Gastrocnemius medialis (tissue), 4 donors: ENCODE results near the gene ELMO1. TPM values are rescaled to one million over a fixed set of nuclear protein-coding genes. Genes with fewer than 3 reads are reported as not detected.

Experiments
- ATAC-seq, 2 donors: fragments of 150-250 bp; one replicate each; pipeline ENCODE4 v1.9.1; 2016
- DNase-seq, 2 donors: peaks; one replicate each; pipeline ENCODE4 v3.0.0-alpha.2; 2019
- H3K27ac ChIP-seq, 4 donors: fragments of 200-600 bp; sonication (generic); 1 replicate in 1 of 4; 2 replicates in 3 of 4; pipeline ENCODE4 v1.5.1; 2016 to 2018; ENCODE audit warnings: mild to moderate bottlenecking in 2 of 4, moderate library complexity in 1 of 4
- H3K27me3 ChIP-seq, 3 donors: fragments of 200-600 bp; sonication (generic) in 2 of 3; 1 replicate in 1 of 3; 2 replicates in 2 of 3; pipeline versions ENCODE4 v1.5.1 to v1.6.0; 2016 to 2019; ENCODE audit warnings: mild to moderate bottlenecking in 1 of 3, moderate library complexity in 1 of 3
- H3K36me3 ChIP-seq, 2 donors: fragments of 200-600 bp; sonication (generic) in 1 of 2; one replicate each; pipeline ENCODE4 v1.5.1; 2017 to 2018
- H3K4me1 ChIP-seq, 2 donors: fragments of 200-600 bp; sonication (generic) in 1 of 2; one replicate each; pipeline ENCODE4 v1.5.1; 2016 to 2017; ENCODE audit warnings: mild to moderate bottlenecking in 2 of 2
- H3K4me3 ChIP-seq, 4 donors: fragments of 200-600 bp; sonication (generic) in 3 of 4; 1 replicate in 1 of 4; 2 replicates in 3 of 4; pipeline ENCODE4 v1.5.1; 2016 to 2019; ENCODE audit warnings: mild to moderate bottlenecking in 2 of 4
- H3K9me3 ChIP-seq, 3 donors: fragments of 200-600 bp; sonication (generic) in 2 of 3; 1 replicate in 1 of 3; 2 replicates in 2 of 3; pipeline ENCODE4 v1.5.1; 2016 to 2019
- CTCF ChIP-seq, 5 experiments: fragments of 450-650 bp in 3 of 5; fragments of 200-600 bp in 2 of 5; sonication (generic) in 2 of 5; IDR thresholded peaks in 4 of 5; conservative IDR thresholded peaks in 1 of 5; 1 replicate in 4 of 5; 2 replicates in 1 of 5; pipeline ENCODE4 v1.5.1; 2016 to 2019; ENCODE audit warnings: antibody characterized with exemption in 5 of 5, mild to moderate bottlenecking in 3 of 5, moderate library complexity in 3 of 5
- POLR2A ChIP-seq, 2 donors: fragments of 450-650 bp; IDR thresholded peaks; one replicate each; pipeline ENCODE4 v1.6.1; 2017; ENCODE audit warnings: antibody characterized with exemption in 2 of 2, mild to moderate bottlenecking in 2 of 2, moderate library complexity in 2 of 2
- in situ Hi-C, 4 donors: fragments of 200-750 bp; cut with MboI; loops; one replicate each; pipeline versions ENCODE4 v1.15.0 to v1.8.0; 2017; ENCODE audit warnings: low sequenced_read_pairs in 4 of 4
- intact Hi-C: fragments of 100-400 bp; cut with DNase I; formaldehyde crosslinking; loops from one replicate; pipeline ENCODE4 v1.15.1; 2023; ENCODE audit warnings: low total_unique reads
- total RNA-seq, 4 donors: library from RNA; depleted of rRNA; stranded (reverse); fragments of >200 nt; gene quantifications; one replicate each; pipeline versions ENCODE4 v1.1.0 to v1.2.3, GENCODE V29; 2016

Gene ELMO1
- total RNA-seq, 4 donors from 2014 or later = 8.4 to 18.9 (median 14.6) TPM

- no peak for ATAC-seq
Observed at GRCh38 chr7:37488163-37488764, 39.6 kb upstream of the ELMO1 start.

GRCh38 chr7:37484426-37485073 is 35.9 kb upstream of the ELMO1 start:
- Histone ChIP-seq H3K36me3 (no peaks in the 10 kb centered on the region), H3K4me3 (no peak overlapping the region), H3K9me3 (no peaks in the 10 kb centered on the region), H3K4me1 (no peaks in the 10 kb centered on the region), H3K27ac (no peak overlapping the region), H3K27me3 (no peaks in the 10 kb centered on the region)
- in situ Hi-C loops = loop anchor here in 1 of 4 donors (25.0 kb wide), 1 partner anchor 247 kb away; no protein-coding TSS in a partner anchor
- DNase-seq (no peak), ATAC-seq (no peak)
- intact Hi-C loops = no loop called here
- no peak for TF ChIP-seq CTCF (IDR thresholded peaks at IDR 0.05 in 4 of 5, conservative IDR thresholded peaks at IDR 0.05 in 1 of 5)
- TF ChIP-seq POLR2A (IDR thresholded peaks at IDR 0.05) = no peak

More at GRCh38 chr7:37488163-37488764, 39.6 kb upstream of the ELMO1 start:
- no peaks in the 10 kb centered on the region for H3K36me3 ChIP-seq
- intact Hi-C loops (no loop called here), in situ Hi-C loops (loop anchor here in 1 of 4 donors (25.0 kb wide), 1 partner anchor 251 kb away; no protein-coding TSS in a partner anchor)
- H3K9me3 ChIP-seq = no peaks in the 10 kb centered on the region
- no peaks in the 10 kb centered on the region for H3K27me3 ChIP-seq
- H3K4me1 ChIP-seq = no peaks in the 10 kb centered on the region
- no peak for DNase-seq
- H3K4me3 ChIP-seq = no peak overlapping the region
- H3K27ac ChIP-seq = no peak overlapping the region
- TF ChIP-seq CTCF (IDR thresholded peaks at IDR 0.05 in 4 of 5, conservative IDR thresholded peaks at IDR 0.05 in 1 of 5) = no peak
- no peak for TF ChIP-seq POLR2A (IDR thresholded peaks at IDR 0.05)

GRCh38 chr7:37483627-37484026 is 35.0 kb upstream of the ELMO1 start:
- H3K4me1 ChIP-seq = no peaks in the 10 kb centered on the region
- no peaks in the 10 kb centered on the region for H3K36me3 ChIP-seq
- in situ Hi-C loops = loop anchor here in 1 of 4 donors (25.0 kb wide), 1 partner anchor 246 kb away; no protein-coding TSS in a partner anchor
- H3K9me3 ChIP-seq = no peaks in the 10 kb centered on the region
- intact Hi-C loops = no loop called here
- H3K27ac ChIP-seq = no peak overlapping the region
- DNase-seq = no peak
- no peak for TF ChIP-seq POLR2A (IDR thresholded peaks at IDR 0.05)
- no peak for TF ChIP-seq CTCF (IDR thresholded peaks at IDR 0.05 in 4 of 5, conservative IDR thresholded peaks at IDR 0.05 in 1 of 5)
- no peak for ATAC-seq
- H3K4me3 ChIP-seq = no peak overlapping the region
- H3K27me3 ChIP-seq = no peaks in the 10 kb centered on the region

GRCh38 chr7:37482953-37483352 is 34.3 kb upstream of the ELMO1 start:
- DNase-seq (no peak), ATAC-seq (no peak)
- no peak overlapping the region for H3K4me3 ChIP-seq
- TF ChIP-seq CTCF (IDR thresholded peaks at IDR 0.05 in 4 of 5, conservative IDR thresholded peaks at IDR 0.05 in 1 of 5) (no peak), POLR2A (IDR thresholded peaks at IDR 0.05) (no peak)
- H3K27me3 ChIP-seq = no peaks in the 10 kb centered on the region
- no peaks in the 10 kb centered on the region for H3K9me3 ChIP-seq
- intact Hi-C loops (no loop called here), in situ Hi-C loops (loop anchor here in 1 of 4 donors (25.0 kb wide), 1 partner anchor 246 kb away; no protein-coding TSS in a partner anchor)
- H3K36me3 ChIP-seq = no peaks in the 10 kb centered on the region
- H3K4me1 ChIP-seq = no peaks in the 10 kb centered on the region
- H3K27ac ChIP-seq = no peak overlapping the region
